Calu3 (cell line): Measurements from ENCODE around the gene STAT1. TPM values are rescaled to one million over a fixed set of nuclear protein-coding genes. Genes with fewer than 3 reads are reported as not detected.

Experiments used
- BruUV-seq: library from RNA; stranded (reverse); fragments of 400-500 nt; replicated peaks from 2 replicates; lab custom pipeline; 2021; lab: Mats Ljungman, UMichigan
- CTCF ChIA-PET: fragments of 300-600 bp; sonication (Branson Sonifier 250); formaldehyde crosslinking; loops from one replicate; lab custom pipeline; 2022; ENCODE audit warnings: antibody characterized with exemption; lab: Charles Lee
- DNase-seq: peaks from one replicate; pipeline ENCODE4 v3.0.0; 2022
- H3K27ac Mint-ChIP-seq: one replicate; pipeline ENCODE4 v1.8.0; 2022; ENCODE audit warnings: mixed read lengths; ENCODE audit not compliant: unreplicated experiment
- H3K27me3 Mint-ChIP-seq: one replicate; pipeline ENCODE4 v1.8.0; 2022; ENCODE audit warnings: mixed read lengths; ENCODE audit not compliant: unreplicated experiment
- H3K36me3 Mint-ChIP-seq: one replicate; pipeline ENCODE4 v1.8.0; 2022; ENCODE audit warnings: mild to moderate bottlenecking, moderate library complexity, mixed read lengths; ENCODE audit not compliant: insufficient read depth, unreplicated experiment
- H3K4me1 Mint-ChIP-seq: one replicate; pipeline ENCODE4 v1.8.0; 2022; ENCODE audit warnings: mild to moderate bottlenecking, low read depth, mixed read lengths; ENCODE audit not compliant: unreplicated experiment
- H3K4me3 Mint-ChIP-seq: one replicate; pipeline ENCODE4 v1.8.0; 2022; ENCODE audit warnings: mild to moderate bottlenecking, low read depth, moderate library complexity, mixed read lengths; ENCODE audit not compliant: unreplicated experiment
- H3K9me3 Mint-ChIP-seq: one replicate; pipeline ENCODE4 v1.8.0; 2022; ENCODE audit warnings: low read depth, mixed read lengths; ENCODE audit not compliant: unreplicated experiment
- CTCF ChIP-seq: fragments of 200-600 bp; IDR thresholded peaks from one replicate; pipeline ENCODE4 v1.8.0; 2022; ENCODE audit warnings: antibody characterized with exemption; ENCODE audit not compliant: unreplicated experiment
- intact Hi-C: fragments of 100-400 bp; cut with micrococcal nuclease; formaldehyde crosslinking; loops from one replicate; pipeline ENCODE4 v1.10.0; 2022; ENCODE audit not compliant: unreplicated experiment
- total RNA-seq: library from RNA; stranded (reverse); gene quantifications from 2 replicates; pipeline ENCODE4 v1.2.3, GENCODE V29; 2022

The STAT1 gene
- total RNA-seq, 1 experiment from 2014 or later, result 172 TPM

- intact Hi-C loops, result no loop called here
- Mint-ChIP-seq H3K27ac (no peak overlapping the region), H3K9me3 (no peaks in the 10 kb centered on the region), H3K36me3 (no peaks in the 10 kb centered on the region), H3K27me3 (no peaks in the 10 kb centered on the region), H3K4me3 (no peak overlapping the region), H3K4me1 (no peaks in the 10 kb centered on the region)
- DNase-seq, result no peak
- no TSS peak for BruUV-seq
- CTCF ChIA-PET, result no interaction called here
- TF ChIP-seq CTCF, result no peak
Measured at GRCh38 chr2:191056228-191056627, 42.3 kb upstream of the STAT1 start.

GRCh38 chr2:191053256-191053655 lies 39.3 kb upstream of the STAT1 start:
- DNase-seq, result no peak
- no peak overlapping the region for H3K4me3 Mint-ChIP-seq
- no peaks in the 10 kb centered on the region for H3K36me3 Mint-ChIP-seq
- no peaks in the 10 kb centered on the region for H3K9me3 Mint-ChIP-seq
- H3K27ac Mint-ChIP-seq, result no peak overlapping the region
- BruUV-seq, result no TSS peak
- no peak for TF ChIP-seq CTCF
- CTCF ChIA-PET, result interaction anchor here (0.7 to 2.6 kb wide), 7 partner anchors 9 to 165 kb away, joined by 3 to 62 read pairs (median 5); partner anchors contain the start of gene STAT4
- intact Hi-C loops, result loop anchor here (2.0 kb wide), 1 partner anchor 468 kb away; no protein-coding TSS in a partner anchor
- H3K27me3 Mint-ChIP-seq, result no peaks in the 10 kb centered on the region
- no peaks in the 10 kb centered on the region for H3K4me1 Mint-ChIP-seq

- no peak overlapping the region for H3K4me3 Mint-ChIP-seq
- H3K36me3 Mint-ChIP-seq, result no peaks in the 10 kb centered on the region
- H3K4me1 Mint-ChIP-seq, result no peaks in the 10 kb centered on the region
- H3K27me3 Mint-ChIP-seq, result no peaks in the 10 kb centered on the region
- intact Hi-C loops, result loop anchor here (1.0 to 2.0 kb wide), 3 partner anchors 103 to 473 kb away; no protein-coding TSS in a partner anchor
- CTCF ChIA-PET, result interaction anchor here (0.8 to 2.6 kb wide), 14 partner anchors 10 to 469 kb away, joined by 3 to 62 read pairs (median 5); partner anchors contain the start of gene STAT4
- DNase-seq, result peak; percentile 13
- H3K27ac Mint-ChIP-seq, result no peak overlapping the region
- BruUV-seq, result no TSS peak
- H3K9me3 Mint-ChIP-seq, result no peaks in the 10 kb centered on the region
- peak; percentile 56 for TF ChIP-seq CTCF
Measured at GRCh38 chr2:191051825-191052778, 38.1 kb upstream of the STAT1 start.

- no peaks in the 10 kb centered on the region for H3K36me3 Mint-ChIP-seq
- intact Hi-C loops, result no loop called here
Measured at GRCh38 chr2:191051177-191051576, 37.2 kb upstream of the STAT1 start.

More at GRCh38 chr2:191051177-191051576, 37.2 kb upstream of the STAT1 start:
- TF ChIP-seq CTCF, result no peak
- Mint-ChIP-seq H3K4me3 (no peak overlapping the region), H3K27me3 (no peaks in the 10 kb centered on the region), H3K9me3 (no peaks in the 10 kb centered on the region), H3K4me1 (no peaks in the 10 kb centered on the region), H3K27ac (no peak overlapping the region)
- CTCF ChIA-PET, result interaction anchor here (1.0 to 2.6 kb wide), 4 partner anchors 97 to 115 kb away, joined by 5 to 62 read pairs (median 6); no protein-coding TSS in a partner anchor
- DNase-seq, result no peak
- BruUV-seq, result no TSS peak
